ENCODE data around the gene ERP44. TPM values are rescaled to one million over a fixed set of nuclear protein-coding genes. Genes with fewer than 3 reads are reported as not detected.

The ERP44 gene
- total RNA-seq, 1 experiment from 2014 or later, result 10.1 TPM

GRCh38 chr9:100072805-100073204 lies 26.0 kb downstream of the ERP44 start:
- Histone ChIP-seq H3K9me3 (ENCODE audit: control insufficient read depth, insufficient read depth, low read depth, low read length) (no peaks in the 10 kb centered on the region), H3K36me3 (ENCODE audit: control insufficient read depth, insufficient read depth, low read length) (no peaks in the 10 kb centered on the region), H3K4me1 (ENCODE audit: control insufficient read depth, insufficient read depth, low read length) (no peaks in the 10 kb centered on the region), H3K27me3 (ENCODE audit: control insufficient read depth, insufficient read depth, low read length) (no peaks in the 10 kb centered on the region), H3K27ac (ENCODE audit: low read length) (no peak overlapping the region), H3K4me3 (ENCODE audit: low read depth in 2 of 2, low read length in 2 of 2) (no peak overlapping the region)
- ATAC-seq (no peak), DNase-seq (ENCODE audit: low read depth, low spot score) (no peak)
- ChIA-PET CTCF (no interaction called here), POLR2A (no interaction called here)
- intact Hi-C loops (cut with micrococcal nuclease; ENCODE audit: unreplicated experiment), result no loop called here
- BruUV-seq (replicated peaks), result no TSS peak
- in situ Hi-C loops (cut with HindIII; ENCODE audit: low pct_unique_long_range_greater_than_20kb, low sequenced_read_pairs), result no loop called here
- TF ChIP-seq, protein P1, sequence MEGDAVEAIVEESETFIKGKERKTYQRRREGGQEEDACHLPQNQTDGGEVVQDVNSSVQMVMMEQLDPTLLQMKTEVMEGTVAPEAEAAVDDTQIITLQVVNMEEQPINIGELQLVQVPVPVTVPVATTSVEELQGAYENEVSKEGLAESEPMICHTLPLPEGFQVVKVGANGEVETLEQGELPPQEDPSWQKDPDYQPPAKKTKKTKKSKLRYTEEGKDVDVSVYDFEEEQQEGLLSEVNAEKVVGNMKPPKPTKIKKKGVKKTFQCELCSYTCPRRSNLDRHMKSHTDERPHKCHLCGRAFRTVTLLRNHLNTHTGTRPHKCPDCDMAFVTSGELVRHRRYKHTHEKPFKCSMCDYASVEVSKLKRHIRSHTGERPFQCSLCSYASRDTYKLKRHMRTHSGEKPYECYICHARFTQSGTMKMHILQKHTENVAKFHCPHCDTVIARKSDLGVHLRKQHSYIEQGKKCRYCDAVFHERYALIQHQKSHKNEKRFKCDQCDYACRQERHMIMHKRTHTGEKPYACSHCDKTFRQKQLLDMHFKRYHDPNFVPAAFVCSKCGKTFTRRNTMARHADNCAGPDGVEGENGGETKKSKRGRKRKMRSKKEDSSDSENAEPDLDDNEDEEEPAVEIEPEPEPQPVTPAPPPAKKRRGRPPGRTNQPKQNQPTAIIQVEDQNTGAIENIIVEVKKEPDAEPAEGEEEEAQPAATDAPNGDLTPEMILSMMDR (IDR thresholded peaks at IDR 0.05), result no peak
- TF ChIP-seq, protein P2, sequence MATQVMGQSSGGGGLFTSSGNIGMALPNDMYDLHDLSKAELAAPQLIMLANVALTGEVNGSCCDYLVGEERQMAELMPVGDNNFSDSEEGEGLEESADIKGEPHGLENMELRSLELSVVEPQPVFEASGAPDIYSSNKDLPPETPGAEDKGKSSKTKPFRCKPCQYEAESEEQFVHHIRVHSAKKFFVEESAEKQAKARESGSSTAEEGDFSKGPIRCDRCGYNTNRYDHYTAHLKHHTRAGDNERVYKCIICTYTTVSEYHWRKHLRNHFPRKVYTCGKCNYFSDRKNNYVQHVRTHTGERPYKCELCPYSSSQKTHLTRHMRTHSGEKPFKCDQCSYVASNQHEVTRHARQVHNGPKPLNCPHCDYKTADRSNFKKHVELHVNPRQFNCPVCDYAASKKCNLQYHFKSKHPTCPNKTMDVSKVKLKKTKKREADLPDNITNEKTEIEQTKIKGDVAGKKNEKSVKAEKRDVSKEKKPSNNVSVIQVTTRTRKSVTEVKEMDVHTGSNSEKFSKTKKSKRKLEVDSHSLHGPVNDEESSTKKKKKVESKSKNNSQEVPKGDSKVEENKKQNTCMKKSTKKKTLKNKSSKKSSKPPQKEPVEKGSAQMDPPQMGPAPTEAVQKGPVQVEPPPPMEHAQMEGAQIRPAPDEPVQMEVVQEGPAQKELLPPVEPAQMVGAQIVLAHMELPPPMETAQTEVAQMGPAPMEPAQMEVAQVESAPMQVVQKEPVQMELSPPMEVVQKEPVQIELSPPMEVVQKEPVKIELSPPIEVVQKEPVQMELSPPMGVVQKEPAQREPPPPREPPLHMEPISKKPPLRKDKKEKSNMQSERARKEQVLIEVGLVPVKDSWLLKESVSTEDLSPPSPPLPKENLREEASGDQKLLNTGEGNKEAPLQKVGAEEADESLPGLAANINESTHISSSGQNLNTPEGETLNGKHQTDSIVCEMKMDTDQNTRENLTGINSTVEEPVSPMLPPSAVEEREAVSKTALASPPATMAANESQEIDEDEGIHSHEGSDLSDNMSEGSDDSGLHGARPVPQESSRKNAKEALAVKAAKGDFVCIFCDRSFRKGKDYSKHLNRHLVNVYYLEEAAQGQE (IDR thresholded peaks at IDR 0.05; ENCODE audit: insufficient read depth in 1 of 2, low read depth in 2 of 2, low read length in 1 of 2), result no peak
- TF ChIP-seq POLR2AphosphoS5 (IDR thresholded peaks at IDR 0.05; ENCODE audit: low read depth, low read length) (no peak), TCF7L2 (IDR thresholded peaks at IDR 0.05; ENCODE audit: low read depth, low read length) (no peak), SIN3A (IDR thresholded peaks at IDR 0.05; ENCODE audit: borderline replicate concordance, insufficient read depth, low read depth, low read length) (no peak)

DNA sequence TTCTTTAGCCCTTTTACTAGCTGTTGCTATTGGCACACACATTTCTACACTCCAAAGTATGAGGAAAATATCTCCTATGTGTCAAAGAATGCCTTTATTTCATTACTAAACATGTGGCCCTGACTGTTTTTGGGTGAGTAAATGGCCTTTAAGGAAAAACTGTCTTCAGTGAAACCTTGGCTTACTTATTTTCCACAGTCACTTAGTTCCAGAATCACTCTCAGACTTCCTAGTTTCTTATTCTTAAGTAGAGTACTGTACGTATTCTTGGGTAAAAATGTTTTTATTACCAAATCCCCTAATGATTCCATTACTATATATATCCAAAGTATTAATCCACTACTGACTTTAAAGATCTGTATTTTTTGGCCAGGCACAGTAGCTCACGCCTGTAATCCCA lies 27.5 kb downstream of the ERP44 start:
- H3K27me3 ChIP-seq (ENCODE audit: control insufficient read depth, insufficient read depth, low read length), result no peaks in the 10 kb centered on the region
- no peaks in the 10 kb centered on the region for H3K36me3 ChIP-seq (ENCODE audit: control insufficient read depth, insufficient read depth, low read length)
- no peak for DNase-seq (ENCODE audit: low read depth, low spot score)
- no peak for ATAC-seq
- in situ Hi-C loops (cut with HindIII; ENCODE audit: low pct_unique_long_range_greater_than_20kb, low sequenced_read_pairs), result no loop called here
- POLR2A ChIA-PET, result no interaction called here
- H3K4me1 ChIP-seq (ENCODE audit: control insufficient read depth, insufficient read depth, low read length), result no peaks in the 10 kb centered on the region
- CTCF ChIA-PET, result interaction anchor here (0.5 kb wide), 1 partner anchor 41 kb away, joined by 5 read pairs; no protein-coding TSS in a partner anchor
- TF ChIP-seq TCF7L2 (IDR thresholded peaks at IDR 0.05; ENCODE audit: low read depth, low read length) (no peak), POLR2AphosphoS5 (IDR thresholded peaks at IDR 0.05; ENCODE audit: low read depth, low read length) (no peak), SIN3A (IDR thresholded peaks at IDR 0.05; ENCODE audit: borderline replicate concordance, insufficient read depth, low read depth, low read length) (no peak)
- TF ChIP-seq, protein P2 (IDR thresholded peaks at IDR 0.05; ENCODE audit: insufficient read depth in 1 of 2, low read depth in 2 of 2, low read length in 1 of 2), result no peak
- TF ChIP-seq, protein P1 (IDR thresholded peaks at IDR 0.05), result no peak
- no peak overlapping the region for H3K4me3 ChIP-seq (ENCODE audit: low read depth in 2 of 2, low read length in 2 of 2)
- no TSS peak for BruUV-seq (replicated peaks)
- H3K9me3 ChIP-seq (ENCODE audit: control insufficient read depth, insufficient read depth, low read depth, low read length), result no peaks in the 10 kb centered on the region
- intact Hi-C loops (cut with micrococcal nuclease; ENCODE audit: unreplicated experiment), result no loop called here
- no peak overlapping the region for H3K27ac ChIP-seq (ENCODE audit: low read length)

Data from Panc1 (cell line).